Lung (tissue), 12 donors: ENCODE data around the gene SNX27. TPM values are rescaled to one million over a fixed set of nuclear protein-coding genes. Genes with fewer than 3 reads are reported as not detected.

Source experiments
- ATAC-seq: fragments of 200-7000 bp; cut with Tn5 transposase; one replicate; pipeline ENCODE4 v1.9.1; 2020; ENCODE audit warnings: moderate number of reproducible peaks; ENCODE audit not compliant: insufficient read depth, low FRiP score
- DNase-seq, 3 donors: peaks; one replicate each; pipeline ENCODE4 v3.0.0-alpha.2; 2013 to 2017
- H3K27ac ChIP-seq, 2 donors: one replicate each; pipeline ENCODE4 v1.5.1; 2013; ENCODE audit warnings: mild to moderate bottlenecking in 2 of 2, moderate library complexity in 2 of 2, control low read depth in 1 of 2, inconsistent platforms in 1 of 2, low read depth in 1 of 2, low read length in 1 of 2
- H3K27me3 ChIP-seq, 3 donors: one replicate each; pipeline ENCODE4 v1.5.1; 2013; ENCODE audit warnings: low read length in 2 of 3; ENCODE audit not compliant: control insufficient read depth in 3 of 3, insufficient read depth in 3 of 3
- H3K36me3 ChIP-seq, 4 donors: one replicate each; pipeline ENCODE4 v1.5.1; 2013; ENCODE audit warnings: low read length in 4 of 4, mild to moderate bottlenecking in 1 of 4, moderate library complexity in 1 of 4; ENCODE audit not compliant: control insufficient read depth in 4 of 4, insufficient read depth in 4 of 4
- H3K4me1 ChIP-seq, 5 donors: one replicate each; pipeline ENCODE4 v1.5.1; 2013; ENCODE audit warnings: low read length in 5 of 5, mild to moderate bottlenecking in 2 of 5, moderate library complexity in 1 of 5; ENCODE audit not compliant: control insufficient read depth in 5 of 5, insufficient read depth in 5 of 5
- H3K4me3 ChIP-seq: one replicate; pipeline ENCODE4 v1.5.1; 2013; ENCODE audit warnings: mild to moderate bottlenecking, control low read depth, moderate library complexity
- H3K9ac ChIP-seq, 2 donors: one replicate each; pipeline ENCODE4 v1.5.1; 2013; ENCODE audit warnings: low read length in 2 of 2, control low read depth in 1 of 2; ENCODE audit not compliant: insufficient read depth in 1 of 2
- H3K9me3 ChIP-seq, 4 donors: one replicate each; pipeline ENCODE4 v1.5.1; 2013; ENCODE audit warnings: low read length in 3 of 4, mild to moderate bottlenecking in 1 of 4, moderate library complexity in 1 of 4; ENCODE audit not compliant: control insufficient read depth in 4 of 4, insufficient read depth in 3 of 4
- CTCF ChIP-seq: IDR thresholded peaks from 2 replicates; pipeline ENCODE4 v1.5.1; 2012; ENCODE audit warnings: mild to moderate bottlenecking; ENCODE audit errors: control extremely low read depth, extremely low read depth
- WGBS, 2 donors: extraction: QIAGEN DNeasy Blood & Tissue Kit; methylation state at CpG; one replicate each; pipeline ENCODE4 v1.1.7; 2013; 5-methylcytosine and 5-hydroxymethylcytosine counted together
- polyA plus RNA-seq, 2 donors: library from polyadenylated mRNA; stranded (reverse); fragments of 200-250 nt; gene quantifications; one replicate each; pipeline ENCODE4 v1.2.1, GENCODE V29; 2013
- total RNA-seq, 2 donors: library from RNA; depleted of rRNA in 1 of 2; stranded (reverse); fragments of >200 nt in 1 of 2; gene quantifications; one replicate each; pipeline ENCODE4 v1.2.1, GENCODE V29; 2014 to 2021
- donor health status: control.
- donor health status: control.
- donor health status: Bipolar disorder and iron deficiency.
- donor health status: healthy.
- donor health status: DM: yes; HTN: yes; CAD: no.

SNX27 gene
- total and polyA plus RNA-seq, 4 donors: 12.1 to 63.7 (median 26.5) TPM

- peaks cover 0 to 1% (median 0%) of the 10 kb centered on the region in 4 donors for H3K36me3 ChIP-seq
- TF ChIP-seq CTCF: no peak
- H3K9me3 ChIP-seq: no peaks in the 10 kb centered on the region
- ATAC-seq: no peak
- H3K4me1 ChIP-seq: peaks cover 0 to 9% (median 1%) of the 10 kb centered on the region in 5 donors
- DNase-seq: peak in 1 of 3 donors; percentile 17
- H3K27me3 ChIP-seq: no peaks in the 10 kb centered on the region
- WGBS, 2 donors: 68 to 78% methylated on average over 6 of the region's 6 CpGs
- H3K9ac ChIP-seq: no peak overlapping the region
- peak overlapping the region in 1 of 2 donors; percentile 54 for H3K27ac ChIP-seq
- H3K4me3 ChIP-seq: no peak overlapping the region
Measured at GRCh38 chr1:151619489-151620093, 7.7 kb downstream of the SNX27 start.

- no peaks in the 10 kb centered on the region for H3K27me3 ChIP-seq
- H3K4me1 ChIP-seq: peaks cover 0 to 9% (median 1%) of the 10 kb centered on the region in 5 donors
- no peak overlapping the region for H3K27ac ChIP-seq
- no peaks in the 10 kb centered on the region for H3K9me3 ChIP-seq
- TF ChIP-seq CTCF: no peak
- peak; percentile 62 for ATAC-seq
- no peak overlapping the region for H3K9ac ChIP-seq
- no peak overlapping the region for H3K4me3 ChIP-seq
- 43 to 46% methylated on average over 2 of the region's 2 CpGs for WGBS, 2 donors
- H3K36me3 ChIP-seq: peaks cover 0 to 1% (median 0%) of the 10 kb centered on the region in 4 donors
- peak; percentile 23 to 76 (median 62) for DNase-seq
Measured at GRCh38 chr1:151620286-151620685, 8.4 kb downstream of the SNX27 start.

GRCh38 chr1:151621351-151621750 is 9.5 kb downstream of the SNX27 start:
- DNase-seq: peak in 1 of 3 donors; percentile 18
- H3K4me3 ChIP-seq: no peak overlapping the region
- ATAC-seq: no peak
- no peaks in the 10 kb centered on the region for H3K27me3 ChIP-seq
- H3K9me3 ChIP-seq: no peaks in the 10 kb centered on the region
- H3K4me1 ChIP-seq: peaks cover 0 to 9% (median 1%) of the 10 kb centered on the region in 5 donors
- H3K36me3 ChIP-seq: peaks cover 0 to 1% (median 0%) of the 10 kb centered on the region in 4 donors
- 43 to 55% methylated on average over 2 of the region's 2 CpGs for WGBS, 2 donors
- no peak overlapping the region for H3K9ac ChIP-seq
- H3K27ac ChIP-seq: no peak overlapping the region
- TF ChIP-seq CTCF: no peak
